Esophagus muscularis mucosa (tissue), 4 donors: ENCODE measurements around the gene CEACAM1.

Experiments used
- EP300 ChIP-seq: sonication (generic); formaldehyde crosslinking; IDR thresholded peaks from one replicate; pipeline ENCODE4 v1.6.1; 2017; ENCODE audit warnings: antibody characterized with exemption
- POLR2AphosphoS5 ChIP-seq, 2 donors: sonication (generic); formaldehyde crosslinking; IDR thresholded peaks; one replicate each; pipeline ENCODE4 v1.6.1; 2017; ENCODE audit warnings: antibody characterized with exemption in 2 of 2
- TF ChIP-seq, protein P1 (sequence below), 3 experiments: fragments of 200-600 bp in 2 of 3; fragments of 450-650 bp in 1 of 3; sonication (generic) in 2 of 3; IDR thresholded peaks; one replicate each; pipeline ENCODE4 v1.5.1; 2017 to 2019; ENCODE audit warnings: antibody characterized with exemption in 3 of 3, mild to moderate bottlenecking in 2 of 3, moderate library complexity in 1 of 3

GRCh38 chr19:42573642-42574041 lies 45.4 kb upstream of the CEACAM1 start:
- TF ChIP-seq, protein P1, sequence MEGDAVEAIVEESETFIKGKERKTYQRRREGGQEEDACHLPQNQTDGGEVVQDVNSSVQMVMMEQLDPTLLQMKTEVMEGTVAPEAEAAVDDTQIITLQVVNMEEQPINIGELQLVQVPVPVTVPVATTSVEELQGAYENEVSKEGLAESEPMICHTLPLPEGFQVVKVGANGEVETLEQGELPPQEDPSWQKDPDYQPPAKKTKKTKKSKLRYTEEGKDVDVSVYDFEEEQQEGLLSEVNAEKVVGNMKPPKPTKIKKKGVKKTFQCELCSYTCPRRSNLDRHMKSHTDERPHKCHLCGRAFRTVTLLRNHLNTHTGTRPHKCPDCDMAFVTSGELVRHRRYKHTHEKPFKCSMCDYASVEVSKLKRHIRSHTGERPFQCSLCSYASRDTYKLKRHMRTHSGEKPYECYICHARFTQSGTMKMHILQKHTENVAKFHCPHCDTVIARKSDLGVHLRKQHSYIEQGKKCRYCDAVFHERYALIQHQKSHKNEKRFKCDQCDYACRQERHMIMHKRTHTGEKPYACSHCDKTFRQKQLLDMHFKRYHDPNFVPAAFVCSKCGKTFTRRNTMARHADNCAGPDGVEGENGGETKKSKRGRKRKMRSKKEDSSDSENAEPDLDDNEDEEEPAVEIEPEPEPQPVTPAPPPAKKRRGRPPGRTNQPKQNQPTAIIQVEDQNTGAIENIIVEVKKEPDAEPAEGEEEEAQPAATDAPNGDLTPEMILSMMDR (IDR thresholded peaks at IDR 0.05) = no peak
- TF ChIP-seq EP300 (no peak), POLR2AphosphoS5 (IDR thresholded peaks at IDR 0.05) (no peak)
